Glutamatergic neuron (in vitro differentiated cells): ENCODE data around the gene UGT2B17. TPM values are rescaled to one million over a fixed set of nuclear protein-coding genes. Genes with fewer than 3 reads are reported as not detected.
"Not testable (repeated sequence)": the region's sequence is repeated elsewhere in the genome, so short reads cannot be mapped to it uniquely, and the experiment has no call there.

Source experiments
- DNase-seq: peaks from one replicate; pipeline ENCODE4 v3.0.0; 2022
- H3K27ac Mint-ChIP-seq: one replicate; pipeline ENCODE4 v1.8.0; 2020; ENCODE audit warnings: mild to moderate bottlenecking, mixed read lengths, inconsistent platforms; ENCODE audit not compliant: unreplicated experiment
- H3K27me3 Mint-ChIP-seq: one replicate; pipeline ENCODE4 v1.8.0; 2020; ENCODE audit warnings: mild to moderate bottlenecking, moderate library complexity, mixed read lengths, inconsistent platforms; ENCODE audit not compliant: unreplicated experiment
- H3K36me3 Mint-ChIP-seq: one replicate; pipeline ENCODE4 v1.8.0; 2020; ENCODE audit warnings: mild to moderate bottlenecking, mixed read lengths, inconsistent platforms; ENCODE audit not compliant: unreplicated experiment
- H3K4me1 Mint-ChIP-seq: one replicate; pipeline ENCODE4 v1.8.0; 2020; ENCODE audit warnings: mild to moderate bottlenecking, low read depth, mixed read lengths, inconsistent platforms; ENCODE audit not compliant: unreplicated experiment
- H3K4me3 Mint-ChIP-seq: one replicate; pipeline ENCODE4 v1.8.0; 2020; ENCODE audit warnings: mild to moderate bottlenecking, mixed read lengths, inconsistent platforms; ENCODE audit not compliant: unreplicated experiment
- H3K9me3 Mint-ChIP-seq: one replicate; pipeline ENCODE4 v1.8.0; 2020; ENCODE audit warnings: mild to moderate bottlenecking, moderate library complexity, mixed read lengths, inconsistent platforms; ENCODE audit not compliant: unreplicated experiment
- total RNA-seq: library from RNA; stranded (reverse); fragmentation: NEBNext Ultra II Directional; extraction: Animal tissue kit (Norgen Biotek cat#: 25700); gene quantifications from one replicate; pipeline ENCODE4 v1.2.1, GENCODE V29; 2021; ENCODE audit not compliant: unreplicated experiment
- TF ChIP-seq, protein P1 (sequence below): fragments of 200-600 bp; sonication (generic); IDR thresholded peaks from one replicate; pipeline ENCODE4 v1.5.0; 2021; ENCODE audit not compliant: partially characterized antibody, unreplicated experiment

UGT2B17 gene
- total RNA-seq, 1 donor from 2014 or later = not detected

GRCh38 chr4:68569466-68570121, 6.5 kb downstream of the UGT2B17 start:
- Mint-ChIP-seq H3K9me3 (no peaks in the 10 kb centered on the region), H3K36me3 (no peaks in the 10 kb centered on the region), H3K27me3 (no peaks in the 10 kb centered on the region), H3K4me1 (no peaks in the 10 kb centered on the region), H3K27ac (no peak overlapping the region), H3K4me3 (no peak overlapping the region)
- TF ChIP-seq, protein P1, sequence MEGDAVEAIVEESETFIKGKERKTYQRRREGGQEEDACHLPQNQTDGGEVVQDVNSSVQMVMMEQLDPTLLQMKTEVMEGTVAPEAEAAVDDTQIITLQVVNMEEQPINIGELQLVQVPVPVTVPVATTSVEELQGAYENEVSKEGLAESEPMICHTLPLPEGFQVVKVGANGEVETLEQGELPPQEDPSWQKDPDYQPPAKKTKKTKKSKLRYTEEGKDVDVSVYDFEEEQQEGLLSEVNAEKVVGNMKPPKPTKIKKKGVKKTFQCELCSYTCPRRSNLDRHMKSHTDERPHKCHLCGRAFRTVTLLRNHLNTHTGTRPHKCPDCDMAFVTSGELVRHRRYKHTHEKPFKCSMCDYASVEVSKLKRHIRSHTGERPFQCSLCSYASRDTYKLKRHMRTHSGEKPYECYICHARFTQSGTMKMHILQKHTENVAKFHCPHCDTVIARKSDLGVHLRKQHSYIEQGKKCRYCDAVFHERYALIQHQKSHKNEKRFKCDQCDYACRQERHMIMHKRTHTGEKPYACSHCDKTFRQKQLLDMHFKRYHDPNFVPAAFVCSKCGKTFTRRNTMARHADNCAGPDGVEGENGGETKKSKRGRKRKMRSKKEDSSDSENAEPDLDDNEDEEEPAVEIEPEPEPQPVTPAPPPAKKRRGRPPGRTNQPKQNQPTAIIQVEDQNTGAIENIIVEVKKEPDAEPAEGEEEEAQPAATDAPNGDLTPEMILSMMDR = no peak
- DNase-seq = no peak

GRCh38 chr4:68569036-68569435, 7.1 kb downstream of the UGT2B17 start:
- not testable (repeated sequence) for H3K4me1 Mint-ChIP-seq, DNase-seq, H3K9me3 Mint-ChIP-seq, H3K27me3 Mint-ChIP-seq, H3K36me3 Mint-ChIP-seq, H3K4me3 Mint-ChIP-seq, H3K27ac Mint-ChIP-seq

- H3K9me3 Mint-ChIP-seq = not testable (repeated sequence)
These were observed 7.6 kb downstream of the UGT2B17 start for GRCh38 chr4:68568535-68568934.

DNA sequence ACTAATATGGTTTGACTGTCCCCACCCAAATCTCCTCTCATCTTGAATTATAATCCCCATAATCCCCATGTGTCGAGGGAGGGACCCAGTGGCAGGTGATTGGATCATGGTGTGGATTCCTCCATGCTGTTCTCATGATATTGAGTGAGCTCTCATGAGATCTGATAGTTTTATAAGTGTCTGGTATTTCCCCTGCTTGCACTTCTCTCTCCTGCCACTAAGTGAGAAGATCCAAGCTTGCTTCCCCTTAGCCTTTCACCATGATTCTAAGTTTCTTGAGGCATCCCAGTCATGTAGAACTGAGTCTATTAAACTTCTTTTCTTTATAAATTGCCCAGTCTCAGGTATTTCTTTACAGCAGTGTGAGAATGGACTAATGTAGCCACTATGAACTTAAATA, 9.8 kb downstream of the UGT2B17 start:
- not testable (repeated sequence) for H3K27me3 Mint-ChIP-seq, DNase-seq, H3K4me1 Mint-ChIP-seq, H3K27ac Mint-ChIP-seq, H3K9me3 Mint-ChIP-seq, H3K36me3 Mint-ChIP-seq, H3K4me3 Mint-ChIP-seq

More at GRCh38 chr4:68568535-68568934, 7.6 kb downstream of the UGT2B17 start:
- not testable (repeated sequence) for H3K4me1 Mint-ChIP-seq, H3K27me3 Mint-ChIP-seq, H3K4me3 Mint-ChIP-seq, DNase-seq, H3K36me3 Mint-ChIP-seq, H3K27ac Mint-ChIP-seq

GRCh38 chr4:68565082-68565481, 11.0 kb downstream of the UGT2B17 start:
- not testable (repeated sequence) for H3K4me3 Mint-ChIP-seq, H3K9me3 Mint-ChIP-seq, H3K27me3 Mint-ChIP-seq, H3K36me3 Mint-ChIP-seq, DNase-seq, H3K27ac Mint-ChIP-seq, H3K4me1 Mint-ChIP-seq

DNA sequence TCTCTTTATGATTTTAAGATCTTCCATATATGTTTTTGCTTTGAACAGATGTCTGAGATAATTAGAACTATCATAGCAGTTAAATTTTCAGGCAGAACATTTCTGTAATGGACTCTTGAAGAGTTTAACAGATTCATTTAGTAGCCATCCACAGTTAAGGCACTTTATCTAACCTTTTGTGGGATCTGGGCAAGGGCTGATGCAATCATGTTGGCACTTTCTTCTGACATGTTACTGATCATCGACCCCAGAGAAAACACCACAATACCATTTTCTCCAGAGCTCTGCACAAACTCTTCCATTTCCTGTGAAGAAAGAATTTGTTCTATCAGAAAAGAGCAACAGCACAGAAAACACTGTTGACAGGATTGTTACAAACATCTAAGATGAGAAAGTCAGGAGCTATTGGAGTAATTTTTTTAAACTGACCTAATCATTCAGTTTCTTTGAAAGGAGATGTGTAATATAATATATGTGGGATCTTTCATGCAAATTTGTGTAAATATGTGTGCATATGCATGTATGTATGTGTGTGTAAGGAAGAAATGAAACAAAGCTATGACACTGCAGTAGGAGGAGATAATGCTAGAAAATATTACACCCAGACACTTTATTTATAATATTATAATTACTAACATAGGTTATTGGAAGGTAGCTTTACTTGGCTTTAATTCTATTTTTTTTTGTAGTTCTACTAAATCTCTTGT, 15.6 kb downstream of the UGT2B17 start:
- not testable (repeated sequence) for H3K27me3 Mint-ChIP-seq

GRCh38 chr4:68553830-68554229, 22.3 kb downstream of the UGT2B17 start:
- not testable (repeated sequence) for H3K4me3 Mint-ChIP-seq, H3K4me1 Mint-ChIP-seq, H3K36me3 Mint-ChIP-seq, DNase-seq, H3K9me3 Mint-ChIP-seq, H3K27me3 Mint-ChIP-seq, H3K27ac Mint-ChIP-seq

More for the DNA sequence above, 15.6 kb downstream of the UGT2B17 start:
- H3K9me3 Mint-ChIP-seq, H3K36me3 Mint-ChIP-seq, DNase-seq, H3K4me1 Mint-ChIP-seq, H3K4me3 Mint-ChIP-seq, H3K27ac Mint-ChIP-seq: not testable (repeated sequence)

GRCh38 chr4:68552818-68553811, 23.0 kb downstream of the UGT2B17 start:
- not testable (repeated sequence) for DNase-seq, H3K4me3 Mint-ChIP-seq, H3K27me3 Mint-ChIP-seq, H3K27ac Mint-ChIP-seq, H3K36me3 Mint-ChIP-seq, H3K4me1 Mint-ChIP-seq, H3K9me3 Mint-ChIP-seq

- DNase-seq, H3K4me3 Mint-ChIP-seq, H3K9me3 Mint-ChIP-seq, H3K4me1 Mint-ChIP-seq, H3K36me3 Mint-ChIP-seq, H3K27ac Mint-ChIP-seq, H3K27me3 Mint-ChIP-seq: not testable (repeated sequence)
These were observed 33.4 kb downstream of the UGT2B17 start for GRCh38 chr4:68542742-68543141.
